GM12878 (cell line): ENCODE data around the gene RAPGEF3.

ENCODE experiments used
- CEBPB ChIP-seq, 2 experiments: fragments of 150-350 bp in 1 of 2; IDR thresholded peaks; 2 replicates each; pipeline ENCODE4 v1.6.1; 2012 to 2014; ENCODE audit warnings: low read depth in 2 of 2, low read length in 2 of 2, borderline replicate concordance in 1 of 2, inconsistent platforms in 1 of 2
- EGR1 ChIP-seq, 2 experiments: IDR thresholded peaks; 1 replicate in 1 of 2; 2 replicates in 1 of 2; pipeline ENCODE4 v1.6.1; 2011 to 2012; ENCODE audit warnings: low read depth in 2 of 2, low read length in 2 of 2, borderline replicate concordance in 1 of 2, mild to moderate bottlenecking in 1 of 2, moderate library complexity in 1 of 2
- EP300 ChIP-seq, 2 experiments: fragments of 150-350 bp in 1 of 2; IDR thresholded peaks; 2 replicates each; pipeline ENCODE4 v1.6.1; 2011 to 2012; ENCODE audit warnings: low read depth in 2 of 2, low read length in 2 of 2, borderline replicate concordance in 1 of 2, improper control_type of control experiment in 1 of 2, inconsistent platforms in 1 of 2; ENCODE audit not compliant: control insufficient read depth in 1 of 2
- KAT2A ChIP-seq: conservative IDR thresholded peaks from 2 replicates; pipeline ENCODE4 v1.6.1; 2011; ENCODE audit warnings: low read depth, low read length; ENCODE audit not compliant: control insufficient read depth
- KDM1A ChIP-seq: fragments of 200-600 bp; sonication (generic); IDR thresholded peaks from 2 replicates; pipeline ENCODE4 v1.6.1; 2016; ENCODE audit warnings: borderline replicate concordance
- POLR2A ChIP-seq: IDR thresholded peaks from 2 replicates; pipeline ENCODE4 v1.6.1; 2011; ENCODE audit warnings: low read depth, mild to moderate bottlenecking, low read length
- TARDBP ChIP-seq: IDR thresholded peaks from 2 replicates; pipeline ENCODE4 v1.6.1; 2016; ENCODE audit warnings: borderline replicate concordance
- TF ChIP-seq, protein P1 (sequence below): fragments of 450-650 bp; IDR thresholded peaks from 2 replicates; pipeline ENCODE4 v1.6.1; 2017; ENCODE audit warnings: antibody characterized with exemption, mild to moderate bottlenecking, moderate library complexity
- TF ChIP-seq, protein P2 (sequence below): fragments of 150-350 bp; IDR thresholded peaks from 2 replicates; pipeline ENCODE4 v1.6.1; 2016; ENCODE audit warnings: low read depth, low read length
- TF ChIP-seq, protein P3 (sequence below): fragments of 450-650 bp; IDR thresholded peaks from 2 replicates; pipeline ENCODE4 v1.6.1; 2017; ENCODE audit warnings: borderline replicate concordance
- TF ChIP-seq, protein P4 (sequence below), 3 experiments: IDR thresholded peaks in 2 of 3; conservative IDR thresholded peaks in 1 of 3; 2 replicates each; pipeline ENCODE4 v1.5.1; 2011; ENCODE audit warnings: low read depth in 3 of 3, low read length in 3 of 3, mild to moderate bottlenecking in 3 of 3, control low read depth in 2 of 3, moderate library complexity in 2 of 3, inconsistent platforms in 1 of 3, mixed read lengths in 1 of 3; ENCODE audit not compliant: control insufficient read depth in 2 of 3, insufficient read depth in 1 of 3; ENCODE audit errors: extremely low read depth in 1 of 3

DNA sequence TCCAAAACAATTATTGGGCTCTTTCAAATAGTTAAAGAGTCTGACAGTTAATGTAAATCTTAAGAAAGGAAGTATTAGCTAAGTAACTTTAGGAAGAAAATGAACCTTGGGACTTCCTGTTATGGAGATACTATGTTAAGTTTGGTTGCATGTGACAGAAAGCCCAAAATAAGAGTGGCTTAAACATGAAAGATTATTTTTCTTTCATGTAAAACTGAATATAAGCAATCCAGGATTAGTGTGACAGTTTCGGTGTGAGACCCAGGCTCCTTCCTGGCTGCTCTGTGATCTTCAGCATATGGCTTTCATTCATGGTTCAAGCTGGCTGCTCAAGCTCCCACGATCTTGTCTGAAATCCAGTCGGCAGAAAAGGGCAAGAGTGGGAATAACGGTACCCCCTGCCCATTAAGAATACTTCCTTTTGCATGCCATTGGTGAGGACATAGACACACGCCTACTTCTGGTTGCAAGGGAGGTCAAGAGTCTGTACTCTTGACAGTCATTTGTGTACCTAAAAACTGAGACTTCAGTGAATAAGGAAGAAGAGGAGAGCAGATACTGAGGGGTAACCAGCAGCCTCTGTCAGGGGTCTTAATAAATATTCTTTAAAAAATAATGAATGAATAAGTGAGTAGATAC, 50.7 kb downstream of the RAPGEF3 start:
- TF ChIP-seq, protein P1, sequence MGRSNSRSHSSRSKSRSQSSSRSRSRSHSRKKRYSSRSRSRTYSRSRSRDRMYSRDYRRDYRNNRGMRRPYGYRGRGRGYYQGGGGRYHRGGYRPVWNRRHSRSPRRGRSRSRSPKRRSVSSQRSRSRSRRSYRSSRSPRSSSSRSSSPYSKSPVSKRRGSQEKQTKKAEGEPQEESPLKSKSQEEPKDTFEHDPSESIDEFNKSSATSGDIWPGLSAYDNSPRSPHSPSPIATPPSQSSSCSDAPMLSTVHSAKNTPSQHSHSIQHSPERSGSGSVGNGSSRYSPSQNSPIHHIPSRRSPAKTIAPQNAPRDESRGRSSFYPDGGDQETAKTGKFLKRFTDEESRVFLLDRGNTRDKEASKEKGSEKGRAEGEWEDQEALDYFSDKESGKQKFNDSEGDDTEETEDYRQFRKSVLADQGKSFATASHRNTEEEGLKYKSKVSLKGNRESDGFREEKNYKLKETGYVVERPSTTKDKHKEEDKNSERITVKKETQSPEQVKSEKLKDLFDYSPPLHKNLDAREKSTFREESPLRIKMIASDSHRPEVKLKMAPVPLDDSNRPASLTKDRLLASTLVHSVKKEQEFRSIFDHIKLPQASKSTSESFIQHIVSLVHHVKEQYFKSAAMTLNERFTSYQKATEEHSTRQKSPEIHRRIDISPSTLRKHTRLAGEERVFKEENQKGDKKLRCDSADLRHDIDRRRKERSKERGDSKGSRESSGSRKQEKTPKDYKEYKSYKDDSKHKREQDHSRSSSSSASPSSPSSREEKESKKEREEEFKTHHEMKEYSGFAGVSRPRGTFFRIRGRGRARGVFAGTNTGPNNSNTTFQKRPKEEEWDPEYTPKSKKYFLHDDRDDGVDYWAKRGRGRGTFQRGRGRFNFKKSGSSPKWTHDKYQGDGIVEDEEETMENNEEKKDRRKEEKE: no peak
- TF ChIP-seq EP300 (IDR thresholded peaks at IDR 0.05; ENCODE audit: borderline replicate concordance in 1 of 2, control insufficient read depth in 1 of 2, low read depth in 2 of 2, low read length in 2 of 2) (no peak), CEBPB (IDR thresholded peaks at IDR 0.05; ENCODE audit: borderline replicate concordance in 1 of 2, low read depth in 2 of 2, low read length in 2 of 2) (no peak), KAT2A (no peak), TARDBP (no peak), POLR2A (no peak), EGR1 (IDR thresholded peaks at IDR 0.05; ENCODE audit: borderline replicate concordance in 1 of 2, low read depth in 2 of 2, low read length in 2 of 2) (no peak), KDM1A (no peak)
- TF ChIP-seq, protein P2, sequence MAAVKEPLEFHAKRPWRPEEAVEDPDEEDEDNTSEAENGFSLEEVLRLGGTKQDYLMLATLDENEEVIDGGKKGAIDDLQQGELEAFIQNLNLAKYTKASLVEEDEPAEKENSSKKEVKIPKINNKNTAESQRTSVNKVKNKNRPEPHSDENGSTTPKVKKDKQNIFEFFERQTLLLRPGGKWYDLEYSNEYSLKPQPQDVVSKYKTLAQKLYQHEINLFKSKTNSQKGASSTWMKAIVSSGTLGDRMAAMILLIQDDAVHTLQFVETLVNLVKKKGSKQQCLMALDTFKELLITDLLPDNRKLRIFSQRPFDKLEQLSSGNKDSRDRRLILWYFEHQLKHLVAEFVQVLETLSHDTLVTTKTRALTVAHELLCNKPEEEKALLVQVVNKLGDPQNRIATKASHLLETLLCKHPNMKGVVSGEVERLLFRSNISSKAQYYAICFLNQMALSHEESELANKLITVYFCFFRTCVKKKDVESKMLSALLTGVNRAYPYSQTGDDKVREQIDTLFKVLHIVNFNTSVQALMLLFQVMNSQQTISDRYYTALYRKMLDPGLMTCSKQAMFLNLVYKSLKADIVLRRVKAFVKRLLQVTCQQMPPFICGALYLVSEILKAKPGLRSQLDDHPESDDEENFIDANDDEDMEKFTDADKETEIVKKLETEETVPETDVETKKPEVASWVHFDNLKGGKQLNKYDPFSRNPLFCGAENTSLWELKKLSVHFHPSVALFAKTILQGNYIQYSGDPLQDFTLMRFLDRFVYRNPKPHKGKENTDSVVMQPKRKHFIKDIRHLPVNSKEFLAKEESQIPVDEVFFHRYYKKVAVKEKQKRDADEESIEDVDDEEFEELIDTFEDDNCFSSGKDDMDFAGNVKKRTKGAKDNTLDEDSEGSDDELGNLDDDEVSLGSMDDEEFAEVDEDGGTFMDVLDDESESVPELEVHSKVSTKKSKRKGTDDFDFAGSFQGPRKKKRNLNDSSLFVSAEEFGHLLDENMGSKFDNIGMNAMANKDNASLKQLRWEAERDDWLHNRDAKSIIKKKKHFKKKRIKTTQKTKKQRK: no peak
- TF ChIP-seq, protein P3, sequence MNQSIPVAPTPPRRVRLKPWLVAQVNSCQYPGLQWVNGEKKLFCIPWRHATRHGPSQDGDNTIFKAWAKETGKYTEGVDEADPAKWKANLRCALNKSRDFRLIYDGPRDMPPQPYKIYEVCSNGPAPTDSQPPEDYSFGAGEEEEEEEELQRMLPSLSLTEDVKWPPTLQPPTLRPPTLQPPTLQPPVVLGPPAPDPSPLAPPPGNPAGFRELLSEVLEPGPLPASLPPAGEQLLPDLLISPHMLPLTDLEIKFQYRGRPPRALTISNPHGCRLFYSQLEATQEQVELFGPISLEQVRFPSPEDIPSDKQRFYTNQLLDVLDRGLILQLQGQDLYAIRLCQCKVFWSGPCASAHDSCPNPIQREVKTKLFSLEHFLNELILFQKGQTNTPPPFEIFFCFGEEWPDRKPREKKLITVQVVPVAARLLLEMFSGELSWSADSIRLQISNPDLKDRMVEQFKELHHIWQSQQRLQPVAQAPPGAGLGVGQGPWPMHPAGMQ: no peak
- TF ChIP-seq, protein P4, sequence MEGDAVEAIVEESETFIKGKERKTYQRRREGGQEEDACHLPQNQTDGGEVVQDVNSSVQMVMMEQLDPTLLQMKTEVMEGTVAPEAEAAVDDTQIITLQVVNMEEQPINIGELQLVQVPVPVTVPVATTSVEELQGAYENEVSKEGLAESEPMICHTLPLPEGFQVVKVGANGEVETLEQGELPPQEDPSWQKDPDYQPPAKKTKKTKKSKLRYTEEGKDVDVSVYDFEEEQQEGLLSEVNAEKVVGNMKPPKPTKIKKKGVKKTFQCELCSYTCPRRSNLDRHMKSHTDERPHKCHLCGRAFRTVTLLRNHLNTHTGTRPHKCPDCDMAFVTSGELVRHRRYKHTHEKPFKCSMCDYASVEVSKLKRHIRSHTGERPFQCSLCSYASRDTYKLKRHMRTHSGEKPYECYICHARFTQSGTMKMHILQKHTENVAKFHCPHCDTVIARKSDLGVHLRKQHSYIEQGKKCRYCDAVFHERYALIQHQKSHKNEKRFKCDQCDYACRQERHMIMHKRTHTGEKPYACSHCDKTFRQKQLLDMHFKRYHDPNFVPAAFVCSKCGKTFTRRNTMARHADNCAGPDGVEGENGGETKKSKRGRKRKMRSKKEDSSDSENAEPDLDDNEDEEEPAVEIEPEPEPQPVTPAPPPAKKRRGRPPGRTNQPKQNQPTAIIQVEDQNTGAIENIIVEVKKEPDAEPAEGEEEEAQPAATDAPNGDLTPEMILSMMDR (IDR thresholded peaks at IDR 0.05 in 2 of 3, conservative IDR thresholded peaks at IDR 0.05 in 1 of 3; ENCODE audit: control insufficient read depth in 2 of 3, extremely low read depth in 1 of 3, insufficient read depth in 1 of 3, low read depth in 3 of 3, low read length in 3 of 3): no peak
